ENCODE results near the gene ATXN1.
A peak's percentile ranks its signal among the peaks of the same experiment; 100 is the strongest.
"Not testable (repeated sequence)": the region's sequence is repeated elsewhere in the genome, so short reads cannot be mapped to it uniquely, and the experiment has no call there.

The ATXN1 gene

GRCh38 chr6:16635810-16636602 is 125.3 kb downstream of the ATXN1 start:
- no peak for DNase-seq

GRCh38 chr6:16635291-16635809 is 125.9 kb downstream of the ATXN1 start:
- DNase-seq, result no peak

DNA sequence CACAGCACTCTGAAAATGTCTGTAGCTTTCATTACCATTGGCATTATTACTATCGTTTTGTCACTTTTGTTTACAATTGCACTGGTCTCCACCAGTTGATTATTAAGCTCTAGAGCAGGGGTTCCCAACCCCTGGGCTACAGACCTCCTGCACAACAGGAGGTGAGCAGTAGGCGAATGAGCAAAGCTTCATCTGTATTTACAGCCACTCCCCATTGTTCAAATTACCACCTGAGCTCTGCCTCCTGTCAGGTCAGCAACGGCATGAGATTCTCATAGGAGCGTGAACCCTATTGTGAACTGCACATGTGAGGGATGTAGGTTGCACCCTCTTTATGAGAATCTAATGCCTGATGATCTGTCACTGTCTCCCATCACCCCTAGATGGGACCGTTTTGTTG is 126.4 kb downstream of the ATXN1 start:
- no peak for DNase-seq

GRCh38 chr6:16633961-16634360 is 127.3 kb downstream of the ATXN1 start:
- no peak for DNase-seq

DNA sequence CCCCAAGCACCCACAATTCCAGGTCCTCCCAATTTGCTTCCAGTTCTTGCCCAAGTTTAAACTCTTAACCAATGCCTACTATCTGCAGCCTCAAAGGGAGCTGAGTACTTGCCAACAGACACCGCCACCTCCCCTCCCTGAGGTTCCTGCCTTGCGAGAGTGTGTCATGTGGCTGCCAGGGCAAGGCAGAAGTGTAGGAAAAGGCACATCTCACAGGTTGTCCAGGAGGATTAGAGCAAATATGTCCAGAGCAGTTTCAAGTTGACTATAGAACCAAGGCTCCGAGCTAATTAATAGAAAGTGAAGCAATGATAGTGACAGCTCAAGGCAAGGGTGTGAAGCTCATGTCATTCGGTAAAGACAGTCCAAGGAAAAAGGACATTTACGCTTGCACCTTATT is 127.8 kb downstream of the ATXN1 start:
- DNase-seq, result no peak

GRCh38 chr6:16632101-16632500 is 129.2 kb downstream of the ATXN1 start:
- no peak for DNase-seq

GRCh38 chr6:16630026-16630643 is 131.1 kb downstream of the ATXN1 start:
- DNase-seq, result no peak

DNA sequence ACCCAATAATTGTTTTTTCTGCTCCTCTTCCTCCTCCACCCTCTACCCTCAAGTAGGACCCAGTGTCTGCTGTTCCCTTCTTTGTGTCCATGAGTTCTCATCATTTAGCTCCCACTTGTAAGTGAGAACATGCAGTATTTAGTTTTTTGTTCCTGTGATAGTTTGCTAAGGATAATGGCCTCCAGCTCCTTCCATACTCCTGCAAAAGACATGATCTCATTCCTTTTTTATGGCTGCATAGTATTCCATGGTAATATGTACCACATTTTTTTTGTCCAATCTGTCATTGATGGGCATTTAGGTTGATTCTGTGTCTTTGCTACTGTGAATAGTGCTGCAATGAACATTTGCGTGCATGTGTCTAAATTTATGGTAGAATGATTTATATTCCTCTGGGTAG is 132.7 kb downstream of the ATXN1 start:
- not testable (repeated sequence) for DNase-seq

DNA sequence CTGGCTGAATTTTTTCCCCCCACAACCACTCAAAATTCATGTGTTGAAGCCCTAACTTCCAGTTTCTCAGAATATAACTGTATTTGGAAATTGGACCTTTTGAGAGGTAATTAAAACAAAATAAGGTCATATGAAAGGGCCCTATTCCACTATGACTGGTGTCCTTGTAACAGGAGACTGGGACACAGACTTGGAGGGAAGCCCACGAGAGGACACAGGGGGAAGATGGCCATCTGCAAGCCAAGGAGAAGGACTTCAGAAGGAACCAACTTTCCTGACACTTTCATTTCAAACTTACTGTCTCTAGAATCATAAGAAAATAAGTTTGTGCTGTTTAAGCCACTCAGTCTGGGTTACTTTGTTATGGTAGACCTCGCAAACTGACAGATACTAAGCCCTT is 134.6 kb downstream of the ATXN1 start:
- no peak for DNase-seq

GRCh38 chr6:16625291-16626265 is 135.7 kb downstream of the ATXN1 start:
- no peak for DNase-seq

DNA sequence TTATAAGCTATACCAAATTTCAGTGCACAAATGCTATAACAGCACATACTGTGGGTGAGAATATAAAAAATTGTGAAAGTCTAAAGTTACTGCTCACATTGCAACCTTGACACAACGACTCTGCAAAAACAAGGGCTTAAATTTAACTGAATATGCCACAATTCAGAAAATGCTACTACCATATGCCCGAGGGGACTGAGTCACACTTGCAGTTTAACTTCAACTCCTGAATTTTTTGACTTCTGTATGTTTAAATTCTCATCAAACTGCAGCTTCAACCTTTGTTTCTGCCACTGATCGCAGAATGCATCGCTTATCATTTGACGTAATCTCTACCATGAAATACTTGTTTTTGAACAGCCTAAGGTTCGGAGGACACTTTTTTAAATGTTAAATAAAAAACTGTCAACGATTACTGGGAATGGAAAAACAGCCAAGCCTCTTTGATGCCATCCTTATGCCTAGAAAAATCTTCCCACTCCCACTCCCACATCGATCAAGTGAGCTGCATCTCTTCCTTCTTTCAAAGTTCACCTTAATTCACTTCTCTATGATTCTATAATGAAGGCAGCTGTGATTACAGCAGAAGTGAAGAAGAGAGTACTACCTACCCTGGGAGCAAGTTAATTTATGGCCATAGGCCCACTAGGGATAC is 136.5 kb downstream of the ATXN1 start:
- no peak for DNase-seq

GRCh38 chr6:16623731-16624130 is 137.5 kb downstream of the ATXN1 start:
- no peak for DNase-seq

- DNase-seq, result no peak
Observed at GRCh38 chr6:16623029-16623653, 138.1 kb downstream of the ATXN1 start.

GRCh38 chr6:16622193-16622592 is 139.1 kb downstream of the ATXN1 start:
- no peak for DNase-seq

DNA sequence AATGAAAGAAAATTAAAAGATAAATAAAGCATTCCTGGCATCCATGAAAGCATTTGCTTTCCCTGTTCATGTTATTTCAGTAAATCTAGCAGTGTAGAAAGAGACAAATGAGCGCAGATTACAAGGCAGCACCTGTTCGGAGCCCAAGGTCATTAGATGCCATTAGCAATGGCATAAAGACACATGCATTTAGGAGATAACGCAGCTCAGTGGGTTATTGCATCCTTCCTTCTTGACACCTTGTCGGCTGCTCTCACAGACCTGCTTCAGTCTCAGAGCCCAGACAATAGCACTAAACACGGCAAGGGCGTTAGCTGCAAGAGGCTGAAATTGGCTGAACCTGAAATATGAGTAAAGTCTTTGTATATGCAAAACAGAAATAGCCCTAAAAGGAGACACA is 140.3 kb downstream of the ATXN1 start:
- no peak for DNase-seq

GRCh38 chr6:16619777-16620176 is 141.5 kb downstream of the ATXN1 start:
- DNase-seq, result no peak

DNA sequence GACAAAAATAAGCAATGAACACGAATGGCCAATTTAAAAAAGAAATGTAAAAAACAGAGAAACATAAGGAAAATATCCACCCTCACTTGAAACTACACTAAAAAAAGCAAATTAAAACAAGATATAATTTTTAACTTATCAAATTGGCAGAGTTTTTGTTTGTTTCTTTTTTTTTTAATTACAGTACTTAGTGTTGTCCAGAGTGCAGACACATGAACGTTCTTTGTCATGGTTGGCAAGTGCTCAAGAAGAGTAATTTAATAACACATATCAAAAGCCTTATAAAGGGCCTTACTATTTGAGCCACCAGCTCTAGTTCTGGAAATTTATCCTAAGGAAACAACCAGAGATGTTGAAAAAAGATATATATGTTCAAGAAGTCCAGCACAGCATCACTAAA is 142.3 kb downstream of the ATXN1 start:
- no peak for DNase-seq

DNA sequence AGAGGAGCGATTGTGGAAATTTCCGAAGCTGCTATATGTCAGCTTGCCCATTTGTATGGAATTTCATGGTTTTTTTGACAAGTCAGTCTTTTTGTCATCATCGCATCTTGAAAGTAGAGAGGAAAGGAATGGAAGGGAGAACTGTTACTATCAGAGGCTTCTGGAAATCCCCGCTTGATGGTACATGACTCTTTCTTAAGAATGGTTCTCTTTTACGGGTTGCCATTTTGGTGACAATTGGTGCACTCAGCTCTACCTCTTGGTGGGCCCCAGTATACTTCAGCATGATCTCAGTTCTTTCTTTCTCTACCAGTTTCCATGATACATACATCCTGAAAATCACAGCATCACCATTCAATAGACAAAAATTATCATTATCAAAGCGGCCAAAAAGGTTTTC is 146.0 kb downstream of the ATXN1 start:
- DNase-seq, result not testable (repeated sequence)

DNA sequence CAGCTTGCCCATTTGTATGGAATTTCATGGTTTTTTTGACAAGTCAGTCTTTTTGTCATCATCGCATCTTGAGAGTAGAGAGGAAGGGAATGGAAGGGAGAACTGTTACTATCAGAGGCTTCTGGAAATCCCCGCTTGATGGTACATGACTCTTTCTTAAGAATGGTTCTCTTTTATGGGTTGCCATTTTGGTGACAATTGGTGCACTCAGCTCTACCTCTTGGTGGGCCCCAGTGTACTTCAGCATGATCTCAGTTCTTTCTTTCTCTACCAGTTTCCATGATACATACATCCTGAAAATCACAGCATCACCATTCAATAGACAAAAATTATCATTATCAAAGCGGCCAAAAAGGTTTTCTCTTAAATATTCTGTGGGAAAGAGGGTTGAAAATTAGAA is 147.1 kb downstream of the ATXN1 start:
- not testable (repeated sequence) for DNase-seq

DNA sequence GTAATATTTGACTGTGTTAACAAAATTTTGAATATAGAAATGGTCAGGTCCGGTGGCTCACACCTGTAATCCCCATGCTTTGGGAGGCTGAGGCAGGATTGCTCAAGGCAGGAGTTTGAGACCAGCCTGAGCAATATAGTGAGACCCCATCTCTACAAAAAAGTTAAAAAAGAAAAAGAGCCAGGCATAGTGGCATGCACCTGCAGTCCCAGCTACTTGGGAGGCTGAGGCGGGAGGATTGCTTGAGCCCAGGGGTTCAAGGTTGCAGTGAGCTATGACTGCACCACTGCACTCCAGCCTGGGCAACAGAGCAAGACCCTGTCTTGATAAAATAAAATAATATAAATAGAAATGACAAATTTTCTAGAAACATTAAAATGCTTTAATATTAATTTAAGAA is 147.8 kb downstream of the ATXN1 start:
- not testable (repeated sequence) for DNase-seq

DNA sequence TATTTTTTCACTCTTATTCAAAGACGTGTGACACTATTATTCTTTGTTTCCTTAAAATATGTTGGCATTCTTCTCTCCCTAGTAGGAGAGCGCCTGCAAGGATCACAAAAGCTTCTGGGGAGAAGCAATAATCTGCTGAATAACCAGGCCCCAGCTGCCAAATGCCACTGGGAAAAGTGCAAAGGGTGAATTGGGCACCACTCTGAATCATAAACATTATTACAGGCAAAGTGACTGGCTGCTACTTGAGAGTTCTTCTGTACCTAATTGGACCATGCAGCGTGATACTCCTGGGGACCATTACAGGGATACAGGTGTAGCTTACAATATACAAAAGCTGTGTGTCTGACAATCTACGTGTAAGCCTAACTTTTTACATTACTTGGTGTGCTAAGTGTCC is 152.8 kb downstream of the ATXN1 start:
- DNase-seq, result no peak

DNA sequence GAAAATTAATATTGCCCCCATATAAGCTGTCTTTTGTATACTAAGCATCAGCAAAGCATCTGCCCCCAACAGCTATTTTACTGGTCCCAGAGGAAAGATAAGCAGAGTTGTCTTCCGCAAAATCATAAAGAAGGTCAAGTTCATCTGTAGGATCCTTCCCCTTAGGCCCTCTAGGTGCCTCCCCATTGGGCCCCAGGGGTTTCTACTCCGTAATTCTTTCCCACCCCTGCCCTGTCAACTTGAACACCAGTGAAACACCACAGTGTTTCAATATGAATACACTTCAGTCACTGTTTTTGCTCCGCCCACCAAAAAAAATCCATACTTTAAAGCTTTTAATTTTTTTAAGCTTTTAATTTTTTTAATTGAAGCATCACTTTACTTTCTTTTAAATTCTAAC is 159.2 kb downstream of the ATXN1 start:
- peak; percentile 32 for DNase-seq
